Fibroblast of gingiva (primary cell): Measurements from ENCODE around the gene MYOT.
A peak's percentile ranks its signal among the peaks of the same experiment; 100 is the strongest.
"Not testable (repeated sequence)": the region's sequence is repeated elsewhere in the genome, so short reads cannot be mapped to it uniquely, and the experiment has no call there.

Source experiments
- DNase-seq: peaks from one replicate; pipeline ENCODE4 v3.0.0-alpha.2; 2011; ENCODE audit warnings: low read depth

The MYOT gene, protein sequence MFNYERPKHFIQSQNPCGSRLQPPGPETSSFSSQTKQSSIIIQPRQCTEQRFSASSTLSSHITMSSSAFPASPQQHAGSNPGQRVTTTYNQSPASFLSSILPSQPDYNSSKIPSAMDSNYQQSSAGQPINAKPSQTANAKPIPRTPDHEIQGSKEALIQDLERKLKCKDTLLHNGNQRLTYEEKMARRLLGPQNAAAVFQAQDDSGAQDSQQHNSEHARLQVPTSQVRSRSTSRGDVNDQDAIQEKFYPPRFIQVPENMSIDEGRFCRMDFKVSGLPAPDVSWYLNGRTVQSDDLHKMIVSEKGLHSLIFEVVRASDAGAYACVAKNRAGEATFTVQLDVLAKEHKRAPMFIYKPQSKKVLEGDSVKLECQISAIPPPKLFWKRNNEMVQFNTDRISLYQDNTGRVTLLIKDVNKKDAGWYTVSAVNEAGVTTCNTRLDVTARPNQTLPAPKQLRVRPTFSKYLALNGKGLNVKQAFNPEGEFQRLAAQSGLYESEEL

DNA sequence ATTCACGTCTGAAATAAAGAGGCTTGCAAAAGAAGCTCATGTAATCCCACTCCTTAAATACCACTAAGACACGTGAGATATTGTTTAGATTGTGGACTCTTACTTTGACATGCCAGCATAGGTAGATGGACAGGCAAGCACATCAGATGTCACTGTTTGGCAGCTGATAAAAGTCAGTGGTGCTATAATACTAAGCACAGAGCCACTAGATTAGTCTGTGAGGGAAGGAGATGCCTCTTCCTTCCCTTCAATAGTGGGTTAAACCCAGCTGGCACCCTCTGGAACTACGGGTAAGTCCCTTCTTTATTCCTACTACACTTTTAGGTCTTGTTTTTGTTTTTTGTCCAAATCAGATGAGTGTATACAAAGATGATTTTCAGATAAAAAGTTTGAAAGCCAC is at the start of gene MYOT:
Gene MYOT, plus strand, starts transcription at position 197 of the 400 bp plus-strand sequence. CDS start 2,792 bp downstream, outside the sequence.
- no peak for DNase-seq

DNA sequence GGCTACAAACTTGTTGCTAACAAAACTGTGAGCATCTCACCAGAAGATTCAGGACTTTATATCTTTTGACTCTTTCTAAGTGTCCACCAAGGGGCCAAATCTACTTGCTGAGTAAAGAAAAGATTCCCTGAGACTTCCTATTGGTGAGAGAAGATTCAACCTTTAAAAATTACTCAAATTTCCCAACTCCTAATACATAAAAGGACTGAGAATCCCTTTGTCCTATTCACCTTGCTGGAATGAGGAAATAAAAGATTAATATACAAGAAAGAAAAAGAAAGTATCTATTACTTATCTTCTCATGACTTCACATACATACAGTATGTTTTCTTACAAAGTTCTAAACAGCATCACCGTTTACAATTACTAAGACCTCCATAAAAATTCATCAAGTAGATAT is 47.9 kb upstream of the MYOT start:
- DNase-seq, result no peak

DNA sequence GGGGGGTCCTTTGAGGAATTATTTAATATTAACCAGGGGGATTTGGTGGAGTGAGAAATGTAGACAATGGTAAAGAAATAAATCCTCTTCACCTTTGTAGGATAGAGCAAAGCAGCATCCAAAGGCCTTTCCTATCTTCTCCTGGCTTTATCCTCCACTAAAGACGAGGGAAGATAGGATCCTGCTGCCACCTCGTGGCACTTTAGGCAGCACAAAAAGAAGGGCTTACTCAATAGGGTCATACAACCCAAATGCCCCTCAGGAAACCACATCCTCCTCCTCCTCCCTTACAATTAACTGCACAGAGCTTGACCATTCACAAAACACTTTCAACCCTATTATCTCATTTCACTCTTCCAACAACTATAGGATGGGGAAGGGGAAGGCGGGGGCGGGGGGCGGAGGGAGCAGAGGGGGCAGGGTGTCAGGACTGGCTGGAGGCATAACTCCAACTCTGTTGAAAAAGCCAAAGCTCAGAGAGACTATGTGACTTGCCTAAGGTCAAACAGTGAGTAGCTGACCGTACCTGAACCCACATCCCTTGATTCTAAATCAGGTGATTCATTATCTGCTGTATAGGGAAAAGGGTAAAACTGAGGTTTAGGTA is 45.4 kb upstream of the MYOT start:
- no peak for DNase-seq

DNA sequence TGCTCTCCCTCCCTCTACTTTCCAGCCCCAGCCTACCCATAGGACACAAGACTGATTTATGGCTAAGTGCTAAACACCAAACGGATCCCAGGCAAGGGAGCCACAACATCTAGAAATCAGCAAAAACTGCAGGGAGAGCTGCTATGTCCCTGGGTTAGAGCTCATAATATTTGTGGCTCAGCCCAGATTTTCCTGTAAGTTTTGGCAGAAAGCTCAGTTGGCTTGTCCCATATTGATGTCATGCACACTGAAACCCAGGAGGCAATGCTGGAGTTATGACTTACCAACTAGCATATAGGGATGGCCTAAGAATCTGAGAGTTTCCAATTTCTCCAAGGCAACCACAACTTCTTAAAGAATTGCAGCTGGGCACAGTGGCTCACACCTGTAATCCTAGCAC is 44.7 kb upstream of the MYOT start:
- DNase-seq, result no peak

DNA sequence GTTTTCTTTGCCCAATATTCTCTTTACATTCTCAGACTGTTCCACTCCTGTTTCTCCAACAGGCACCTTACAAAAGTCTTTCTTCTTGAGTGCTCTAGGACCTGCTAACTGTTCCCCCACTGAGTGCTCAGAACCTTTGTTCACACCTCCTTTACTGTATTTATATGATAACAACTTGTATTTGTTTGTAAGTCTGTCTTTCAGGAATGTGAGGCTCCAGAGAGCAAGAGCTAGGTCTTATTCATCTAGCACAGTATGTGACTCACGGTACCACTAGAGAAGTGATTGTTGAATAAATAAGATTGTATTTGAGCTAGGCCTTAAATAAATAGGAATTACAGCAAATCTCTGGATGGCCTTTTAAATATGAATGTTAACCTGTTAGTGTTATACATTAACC is 42.5 kb upstream of the MYOT start:
- DNase-seq, result no peak

DNA sequence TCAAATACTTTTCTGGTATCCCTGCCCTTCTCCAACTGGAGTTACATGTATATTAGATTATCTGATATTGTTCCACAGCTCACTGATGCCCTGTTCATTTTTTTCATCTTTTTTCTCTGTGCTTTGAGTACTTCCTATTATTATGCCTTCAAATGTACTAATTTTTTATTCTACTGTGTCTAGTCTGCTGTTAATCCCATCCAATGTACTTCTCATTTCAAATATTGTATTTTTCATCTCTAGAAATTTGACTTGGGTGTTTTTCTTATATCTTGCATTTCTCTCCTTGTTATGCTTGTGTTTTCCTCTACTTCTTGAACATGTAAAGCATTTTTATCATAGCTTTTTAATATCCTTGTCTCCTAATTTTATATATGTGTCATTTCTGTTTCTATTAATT is 41.6 kb upstream of the MYOT start:
- no peak for DNase-seq

DNA sequence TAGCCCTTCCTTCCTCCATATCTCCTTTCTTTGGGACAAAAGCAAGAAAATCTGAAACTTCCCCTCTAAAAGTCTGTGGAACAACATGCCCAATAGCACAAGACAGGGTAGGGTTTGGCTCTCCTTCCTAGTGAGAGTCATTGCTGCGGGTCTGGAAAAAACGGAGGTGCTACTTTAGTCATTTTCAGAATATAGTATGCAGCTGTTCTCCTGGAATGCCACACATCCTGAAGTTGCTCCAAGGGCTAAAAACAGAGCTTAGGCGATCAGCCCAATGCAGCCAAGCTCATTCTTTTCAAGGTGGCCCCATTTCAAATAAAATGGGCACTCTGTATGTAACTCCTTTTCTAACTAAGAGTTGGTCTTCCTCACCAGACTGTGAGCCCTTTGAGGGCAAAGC is 39.5 kb upstream of the MYOT start:
- no peak for DNase-seq

DNA sequence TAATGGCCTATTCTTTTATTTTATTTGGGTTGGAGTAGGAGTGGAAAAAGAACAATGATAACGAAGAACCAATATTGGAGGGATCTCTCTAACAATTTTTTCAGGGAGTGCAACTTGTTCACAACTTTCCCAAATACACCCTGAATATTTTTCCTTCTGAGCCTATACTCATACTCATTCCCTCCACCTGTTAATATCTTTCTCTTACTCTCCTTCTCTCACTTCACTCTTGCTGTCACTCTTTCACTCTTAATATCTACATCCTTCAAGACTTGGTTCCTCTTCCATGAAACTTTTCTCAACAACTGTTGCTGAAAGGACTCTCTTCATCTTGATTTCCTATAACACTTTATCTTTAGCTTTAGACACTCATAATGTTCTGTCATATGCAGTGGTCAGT is 39.0 kb upstream of the MYOT start:
- no peak for DNase-seq

DNA sequence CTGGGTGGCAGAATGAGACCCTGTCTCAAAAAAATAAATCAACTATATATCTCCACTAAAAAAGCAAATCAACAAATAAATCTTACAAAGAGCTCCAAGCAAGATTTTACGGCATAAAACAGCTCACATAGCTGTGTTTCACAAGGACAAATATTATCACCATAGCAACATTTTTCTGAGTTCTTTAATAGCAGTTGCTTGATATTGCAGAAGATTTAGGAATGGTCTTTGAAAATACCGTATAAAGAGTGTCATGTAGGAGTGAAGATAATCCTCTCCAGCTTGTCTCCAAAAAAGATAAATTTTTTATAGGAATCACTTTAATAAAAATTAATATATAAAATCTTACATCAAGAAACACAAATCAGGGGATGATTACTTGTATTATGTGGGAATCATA is 36.6 kb upstream of the MYOT start:
- DNase-seq, result no peak

DNA sequence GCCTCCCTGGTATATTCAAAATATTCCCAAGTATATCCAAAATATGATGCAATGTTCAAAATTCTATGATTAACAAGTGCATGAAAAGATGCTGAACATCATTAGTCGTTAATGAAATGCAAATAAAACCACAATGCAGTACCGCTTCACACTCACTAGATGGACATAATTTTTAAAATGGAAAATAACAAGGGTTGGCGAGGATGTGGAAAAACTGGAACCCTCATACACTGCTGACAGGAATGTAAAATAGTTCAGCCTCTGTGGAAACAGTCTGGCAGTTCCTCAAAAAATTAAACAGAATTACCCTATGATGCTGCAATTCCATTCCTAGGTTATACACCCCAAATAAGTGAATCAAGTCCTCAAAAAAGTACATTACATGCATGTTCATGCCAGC is 36.1 kb upstream of the MYOT start:
- DNase-seq, result peak; percentile 18

DNA sequence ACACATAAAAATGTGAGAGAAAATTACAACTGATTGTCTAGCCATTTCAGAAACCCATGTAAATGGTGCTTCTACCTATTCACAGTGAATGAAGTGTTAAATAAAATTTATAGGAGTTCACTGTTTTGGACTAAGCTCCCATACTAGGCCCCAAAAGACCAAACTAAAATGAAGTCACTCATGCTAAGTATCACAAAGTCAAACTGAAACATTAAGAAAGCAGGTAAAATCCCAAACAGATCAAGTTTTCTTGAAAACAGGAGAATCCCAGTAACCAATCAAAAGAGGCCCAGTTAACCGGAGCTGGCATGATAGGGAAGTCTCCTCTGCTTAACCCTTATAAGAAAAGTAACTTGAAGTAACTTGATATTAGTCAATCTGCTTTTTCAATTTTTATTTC is 35.2 kb upstream of the MYOT start:
- DNase-seq, result no peak

DNA sequence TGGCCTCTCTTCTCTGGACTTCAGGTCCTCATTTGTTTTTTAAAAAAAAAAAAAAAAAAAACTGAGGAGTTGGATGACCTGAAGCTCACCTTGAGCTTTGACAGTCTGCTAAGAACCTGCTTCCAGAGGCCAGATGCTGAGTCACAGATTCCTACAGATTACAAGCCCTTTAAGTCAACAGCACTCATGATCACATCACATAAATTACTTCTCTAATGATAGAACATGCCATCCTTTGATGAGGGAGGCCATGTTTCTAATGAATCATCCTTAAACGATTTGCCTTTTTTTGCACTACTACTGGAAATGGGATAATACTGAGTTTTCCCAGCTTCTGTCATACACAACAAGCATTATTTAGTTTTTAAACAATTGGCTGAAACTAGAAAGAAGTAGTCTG is 34.2 kb upstream of the MYOT start:
- DNase-seq, result peak; percentile 31

DNA sequence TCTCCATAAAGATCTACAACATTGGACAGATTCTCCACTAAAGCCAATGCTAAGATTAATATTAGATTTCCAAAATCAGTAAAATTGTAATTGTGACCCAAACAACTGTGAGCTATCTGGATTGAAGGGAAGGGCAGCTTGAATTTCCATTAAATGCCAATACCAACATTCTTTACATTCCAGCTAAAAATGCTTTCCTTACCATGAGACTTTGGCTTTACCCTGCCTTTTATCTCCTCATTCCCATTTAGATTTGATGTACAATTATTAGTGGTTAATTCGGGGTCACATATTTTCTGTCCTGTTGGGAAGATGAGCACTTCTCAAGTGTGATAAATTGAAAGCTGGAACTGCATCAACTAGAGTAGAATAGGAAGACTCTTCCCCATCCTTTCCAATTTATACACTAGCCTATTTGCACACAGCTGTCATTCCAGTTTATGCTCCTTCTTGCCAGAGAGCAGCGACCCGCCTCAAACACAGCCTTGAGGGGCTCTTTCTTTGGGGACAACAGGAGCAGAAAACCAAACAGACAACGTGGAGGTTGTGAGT is 33.1 kb upstream of the MYOT start:
- no peak for DNase-seq

DNA sequence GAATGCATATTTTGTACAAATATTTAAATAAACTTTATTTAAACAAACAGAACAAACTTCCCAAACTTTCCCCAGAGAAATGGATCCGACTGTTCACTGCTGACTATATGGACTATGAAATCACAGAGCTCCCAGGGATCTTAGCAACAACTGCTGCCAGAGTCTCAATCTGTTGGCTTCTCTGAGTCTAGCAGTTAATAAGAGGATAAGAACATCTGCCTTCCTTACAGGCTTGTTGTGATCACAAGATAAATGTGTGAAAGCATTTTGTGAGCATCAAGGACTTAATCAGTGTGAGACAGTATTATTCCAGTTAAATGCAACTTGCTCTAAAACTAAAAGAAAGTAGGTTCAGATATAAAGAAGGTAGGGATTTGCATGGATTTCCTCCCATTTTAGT is 31.4 kb upstream of the MYOT start:
- no peak for DNase-seq

DNA sequence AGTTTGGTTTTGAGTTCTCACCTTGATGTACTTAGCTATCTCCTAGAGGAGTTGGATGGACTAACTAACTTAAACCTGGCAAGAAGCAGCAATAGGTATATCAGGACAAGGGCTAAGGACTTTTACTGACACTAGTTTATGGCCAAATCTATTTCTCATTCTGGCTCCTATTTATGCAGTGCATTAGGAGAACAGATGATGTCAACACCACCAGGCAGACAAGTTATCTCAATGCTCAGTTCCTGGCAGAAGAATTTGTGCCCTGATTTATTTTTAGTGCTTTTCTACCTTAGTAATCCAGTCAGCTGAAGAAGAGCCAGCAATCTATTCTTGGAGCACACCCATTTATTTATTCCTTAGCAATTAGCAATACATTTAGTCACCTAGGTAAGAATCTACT is 30.7 kb upstream of the MYOT start:
- peak; percentile 29 for DNase-seq

DNA sequence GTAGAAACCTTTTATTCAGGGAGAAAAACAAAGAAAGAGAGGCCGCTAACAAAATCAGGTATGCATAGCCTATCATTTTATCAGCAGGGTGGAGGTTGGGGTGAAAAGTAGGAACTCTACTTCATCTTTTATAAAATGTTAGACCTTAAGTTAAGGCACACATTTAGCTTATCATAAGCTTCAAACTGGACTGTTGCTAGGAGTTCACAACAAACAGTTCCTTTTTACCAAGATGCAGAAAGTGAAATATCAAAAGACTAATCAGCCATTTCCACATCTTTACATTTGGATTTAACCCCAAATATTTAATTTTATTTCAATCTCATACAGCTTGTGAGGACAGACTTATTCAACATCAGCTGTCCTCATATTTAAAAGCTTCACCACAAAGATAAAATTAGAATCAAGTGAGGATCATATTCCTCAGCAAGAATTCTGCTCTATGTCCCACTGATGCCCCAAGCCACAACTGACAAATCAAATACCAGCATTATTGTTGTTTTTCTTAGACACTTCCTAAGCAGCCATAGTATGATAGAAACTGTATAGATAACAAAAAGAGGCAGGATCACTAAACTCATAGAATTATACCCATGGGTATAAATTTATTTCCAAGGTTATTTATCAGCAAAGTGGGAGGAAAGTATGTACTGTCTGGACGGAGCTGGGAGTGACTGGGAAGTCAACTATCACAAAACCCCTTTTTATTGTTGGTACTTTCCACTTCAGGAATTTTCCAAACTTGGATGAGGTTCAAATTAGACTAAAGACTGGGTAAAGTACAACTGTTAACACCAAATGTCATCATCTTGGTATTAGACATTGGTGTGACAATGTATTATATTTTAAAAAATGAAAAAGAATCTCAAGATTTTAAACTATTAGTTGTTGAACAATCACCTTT is 29.9 kb upstream of the MYOT start:
- no peak for DNase-seq

DNA sequence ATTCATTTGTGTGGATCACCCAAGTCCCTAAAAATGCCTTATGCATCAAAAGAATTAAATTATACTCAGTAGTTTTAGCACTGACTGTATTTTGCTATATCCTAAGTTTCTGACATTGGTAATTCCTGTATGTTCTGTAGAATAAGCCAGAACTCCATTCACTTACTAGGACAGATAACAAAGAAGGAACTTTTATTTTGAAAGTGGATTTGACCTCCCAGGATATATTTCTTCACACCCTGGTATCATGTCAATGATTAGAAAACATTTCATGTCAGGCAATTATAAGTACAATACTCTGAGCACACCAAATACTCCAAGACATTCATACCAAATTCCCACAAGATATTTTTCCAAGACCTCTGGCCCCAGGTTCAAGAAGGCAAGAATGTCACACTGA is 28.7 kb upstream of the MYOT start:
- DNase-seq, result no peak

DNA sequence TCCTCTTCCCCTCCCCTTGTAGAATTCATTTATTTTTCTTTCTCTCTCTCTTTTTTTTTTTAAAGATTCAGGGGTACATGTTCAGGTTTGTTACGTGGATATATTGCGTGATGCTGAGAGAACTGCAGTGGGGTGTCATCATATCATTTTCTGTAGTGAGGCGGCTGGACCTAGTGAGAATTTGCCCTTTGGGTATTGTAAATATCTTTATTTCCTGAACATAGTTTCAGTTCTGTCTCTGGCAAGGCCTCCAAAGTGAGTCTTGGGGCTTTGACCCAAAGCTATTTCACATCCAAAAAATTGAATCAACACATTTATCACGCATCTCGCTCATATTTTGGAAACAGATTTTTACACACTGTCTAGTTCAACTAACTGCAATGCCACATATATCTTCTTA is 25.4 kb upstream of the MYOT start:
- no peak for DNase-seq

DNA sequence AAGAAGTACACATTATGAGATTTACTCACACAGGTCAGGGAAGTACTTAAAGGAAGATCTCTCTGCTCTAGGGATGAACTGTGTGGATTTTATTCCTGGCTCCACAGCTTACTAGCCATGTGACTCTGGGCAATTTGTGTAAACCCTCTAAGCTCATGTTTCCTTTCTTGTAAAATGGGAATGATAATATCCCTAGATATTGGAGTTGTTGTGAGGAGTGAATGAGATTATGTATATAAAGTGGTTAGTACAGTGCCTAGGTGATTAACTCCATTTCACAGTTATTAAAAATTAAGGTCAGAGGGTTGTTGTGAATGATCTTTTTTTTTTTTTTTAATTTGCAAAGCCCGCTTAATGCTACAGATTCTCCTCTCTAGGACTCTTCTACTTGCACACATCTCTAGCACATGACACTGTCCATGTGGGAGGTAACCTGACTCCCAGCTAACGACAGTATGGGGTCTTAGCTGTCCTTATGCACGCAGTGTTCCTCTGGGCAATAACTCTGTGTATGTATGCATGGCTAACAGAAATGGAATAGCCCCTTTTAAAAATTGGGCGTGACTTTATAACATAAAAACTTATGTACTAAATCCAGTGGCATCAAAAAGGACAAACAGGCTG is 23.9 kb upstream of the MYOT start:
- DNase-seq, result no peak

DNA sequence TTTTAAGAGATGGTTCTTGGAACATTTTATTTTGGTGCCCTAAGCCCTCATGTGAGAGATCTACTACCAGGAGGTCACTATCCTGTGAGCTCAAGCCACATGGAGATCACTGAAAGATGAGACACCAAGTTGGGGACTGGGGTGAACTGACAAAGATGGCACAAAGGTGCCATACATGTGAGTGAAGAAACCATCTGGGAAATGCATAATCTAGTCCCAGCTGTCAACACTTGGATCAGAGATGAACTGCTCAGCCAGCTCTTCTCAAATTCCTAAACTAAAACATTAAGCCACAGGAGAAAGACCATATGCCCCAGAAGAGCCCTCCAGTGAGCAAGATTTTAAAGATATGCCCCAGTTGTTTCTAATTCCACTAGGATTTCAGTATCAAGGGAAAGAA is 22.2 kb upstream of the MYOT start:
- no peak for DNase-seq

DNA sequence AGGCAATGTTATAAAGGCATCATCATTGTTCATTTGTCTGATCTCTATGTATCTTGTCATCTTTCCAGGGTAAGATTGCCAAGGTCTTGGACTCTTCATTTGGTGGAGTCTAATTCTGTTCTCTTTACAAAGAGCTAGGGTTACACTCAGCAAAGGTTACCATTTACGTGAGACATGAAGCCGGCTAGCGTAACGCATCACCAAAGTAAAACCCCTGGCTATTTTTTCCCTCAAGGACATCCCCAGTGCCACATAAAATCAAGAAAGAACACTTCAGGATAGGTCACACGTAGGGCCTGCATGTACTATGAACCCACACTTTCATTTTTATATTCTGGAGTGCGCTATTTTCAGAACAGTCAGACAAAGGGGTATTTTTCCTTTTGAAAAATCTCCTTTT is 20.0 kb upstream of the MYOT start:
- no peak for DNase-seq

DNA sequence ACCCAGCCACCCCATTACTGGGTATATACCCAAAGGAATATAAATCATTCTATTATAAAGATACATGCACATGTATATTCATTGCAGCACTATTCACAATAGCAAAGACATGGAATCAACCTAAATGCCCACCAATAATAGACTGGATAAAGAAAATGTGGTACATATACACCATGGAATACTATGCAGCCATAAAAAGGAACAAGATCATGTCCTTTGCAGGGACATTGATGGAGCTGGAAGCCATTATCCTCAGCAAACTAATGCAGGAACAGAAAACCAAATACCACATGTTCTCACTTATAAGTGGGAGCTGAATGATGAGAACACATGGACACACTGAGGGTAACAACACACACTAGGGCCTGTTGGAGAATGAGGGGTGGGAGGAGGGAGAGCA is 14.5 kb upstream of the MYOT start:
- not testable (repeated sequence) for DNase-seq
